H1 (cell line): Measurements from ENCODE around the gene PLEKHS1. TPM values are rescaled to one million over a fixed set of nuclear protein-coding genes. Genes with fewer than 3 reads are reported as not detected.

Experiments used
- CEBPB ChIP-seq: IDR thresholded peaks from 2 replicates; pipeline ENCODE4 v1.6.1; 2012; ENCODE audit warnings: low read depth, low read length
- CTBP2 ChIP-seq: IDR thresholded peaks from 2 replicates; pipeline ENCODE4 v1.7.0; 2011; ENCODE audit warnings: borderline replicate concordance, mild to moderate bottlenecking, moderate library complexity, mixed read lengths, low read length; ENCODE audit not compliant: insufficient read depth, insufficient read length
- KDM1A ChIP-seq: fragments of 200-600, 300-600 bp; sonication (generic); IDR thresholded peaks from 2 replicates; pipeline ENCODE4 v1.7.1; 2016; ENCODE audit warnings: mild to moderate bottlenecking, low read length, borderline replicate concordance
- SIX5 ChIP-seq: IDR thresholded peaks from 2 replicates; pipeline ENCODE4 v1.6.1; 2011; ENCODE audit warnings: mild to moderate bottlenecking, low read depth, low read length
- TEAD4 ChIP-seq: IDR thresholded peaks from 2 replicates; pipeline ENCODE4 v1.6.1; 2012; ENCODE audit warnings: low read depth, low read length, inconsistent platforms, mixed read lengths
- USF2 ChIP-seq: IDR thresholded peaks from 2 replicates; pipeline ENCODE4 v1.6.1; 2011; ENCODE audit warnings: low read length, improper control_type of control experiment
- polyA plus RNA-seq, 7 experiments: library from polyadenylated mRNA; depleted of rRNA in 3 of 7; stranded (reverse) in 5 of 7; unstranded in 2 of 7; fragments of >200 nt in 5 of 7; fragments of 200-250 nt in 2 of 7; gene quantifications; 1 replicate in 5 of 7; 2 replicates in 1 of 7; 4 replicates in 1 of 7; pipeline versions ENCODE4 v1.2.1 to v1.2.3, GENCODE V29; 2011 to 2013; ENCODE audit warnings: missing spikeins in 2 of 7, mixed read lengths in 2 of 7
- total RNA-seq: library from RNA; stranded (reverse); fragmentation: NEBNext Ultra II Directional; extraction: Animal tissue kit (Norgen Biotek cat#: 25700); gene quantifications from 2 replicates; pipeline ENCODE4 v1.2.1, GENCODE V29; 2021
- TF ChIP-seq, protein P1 (sequence below): fragments of 300-600 bp; sonication (generic); IDR thresholded peaks from 2 replicates; pipeline ENCODE4 v1.7.1; 2012; ENCODE audit warnings: low read length, moderate library complexity, mild to moderate bottlenecking, inconsistent platforms; ENCODE audit not compliant: insufficient replicate concordance
- TF ChIP-seq, protein P2 (sequence below): IDR thresholded peaks from 2 replicates; pipeline ENCODE4 v1.6.1; 2011; ENCODE audit warnings: low read depth, mild to moderate bottlenecking, low read length; ENCODE audit not compliant: insufficient read depth
- TF ChIP-seq, protein P3 (sequence below): IDR thresholded peaks from 2 replicates; pipeline ENCODE4 v1.6.1; 2012; ENCODE audit warnings: inconsistent platforms

The PLEKHS1 gene
- total and polyA plus RNA-seq, 2 of the 8 experiments (the other 6 are each of a cell fraction or from before 2014, with no cell fraction given), result not detected

DNA sequence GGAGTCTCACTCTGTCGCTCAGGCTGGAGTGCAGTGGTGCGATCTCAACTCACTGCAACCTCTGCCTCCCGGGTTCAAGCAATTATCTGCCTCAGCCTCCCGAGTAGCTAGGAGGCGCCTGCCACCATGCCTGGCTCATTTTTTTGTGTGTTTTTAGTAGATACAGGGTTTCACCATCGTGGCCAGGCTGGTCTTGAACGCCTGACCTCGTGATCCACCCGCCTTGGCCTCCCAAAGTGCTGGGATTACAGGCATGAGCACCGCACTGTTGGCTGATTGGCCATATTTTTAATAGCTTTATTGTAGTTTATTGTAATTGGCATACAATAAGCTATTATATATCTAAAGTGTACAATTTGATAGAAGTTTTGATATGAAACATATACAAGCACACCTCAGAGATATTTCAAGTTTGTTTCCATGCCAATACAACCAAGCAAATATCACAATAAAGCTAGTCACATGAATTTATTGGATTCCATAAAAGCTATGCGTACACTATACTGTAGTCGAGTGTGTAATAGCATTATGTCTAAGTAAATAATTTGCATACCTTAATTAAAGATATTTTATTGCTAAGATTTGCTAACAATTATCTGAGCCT is 5.6 kb downstream of the PLEKHS1 start (continued):
- TF ChIP-seq, protein P1, sequence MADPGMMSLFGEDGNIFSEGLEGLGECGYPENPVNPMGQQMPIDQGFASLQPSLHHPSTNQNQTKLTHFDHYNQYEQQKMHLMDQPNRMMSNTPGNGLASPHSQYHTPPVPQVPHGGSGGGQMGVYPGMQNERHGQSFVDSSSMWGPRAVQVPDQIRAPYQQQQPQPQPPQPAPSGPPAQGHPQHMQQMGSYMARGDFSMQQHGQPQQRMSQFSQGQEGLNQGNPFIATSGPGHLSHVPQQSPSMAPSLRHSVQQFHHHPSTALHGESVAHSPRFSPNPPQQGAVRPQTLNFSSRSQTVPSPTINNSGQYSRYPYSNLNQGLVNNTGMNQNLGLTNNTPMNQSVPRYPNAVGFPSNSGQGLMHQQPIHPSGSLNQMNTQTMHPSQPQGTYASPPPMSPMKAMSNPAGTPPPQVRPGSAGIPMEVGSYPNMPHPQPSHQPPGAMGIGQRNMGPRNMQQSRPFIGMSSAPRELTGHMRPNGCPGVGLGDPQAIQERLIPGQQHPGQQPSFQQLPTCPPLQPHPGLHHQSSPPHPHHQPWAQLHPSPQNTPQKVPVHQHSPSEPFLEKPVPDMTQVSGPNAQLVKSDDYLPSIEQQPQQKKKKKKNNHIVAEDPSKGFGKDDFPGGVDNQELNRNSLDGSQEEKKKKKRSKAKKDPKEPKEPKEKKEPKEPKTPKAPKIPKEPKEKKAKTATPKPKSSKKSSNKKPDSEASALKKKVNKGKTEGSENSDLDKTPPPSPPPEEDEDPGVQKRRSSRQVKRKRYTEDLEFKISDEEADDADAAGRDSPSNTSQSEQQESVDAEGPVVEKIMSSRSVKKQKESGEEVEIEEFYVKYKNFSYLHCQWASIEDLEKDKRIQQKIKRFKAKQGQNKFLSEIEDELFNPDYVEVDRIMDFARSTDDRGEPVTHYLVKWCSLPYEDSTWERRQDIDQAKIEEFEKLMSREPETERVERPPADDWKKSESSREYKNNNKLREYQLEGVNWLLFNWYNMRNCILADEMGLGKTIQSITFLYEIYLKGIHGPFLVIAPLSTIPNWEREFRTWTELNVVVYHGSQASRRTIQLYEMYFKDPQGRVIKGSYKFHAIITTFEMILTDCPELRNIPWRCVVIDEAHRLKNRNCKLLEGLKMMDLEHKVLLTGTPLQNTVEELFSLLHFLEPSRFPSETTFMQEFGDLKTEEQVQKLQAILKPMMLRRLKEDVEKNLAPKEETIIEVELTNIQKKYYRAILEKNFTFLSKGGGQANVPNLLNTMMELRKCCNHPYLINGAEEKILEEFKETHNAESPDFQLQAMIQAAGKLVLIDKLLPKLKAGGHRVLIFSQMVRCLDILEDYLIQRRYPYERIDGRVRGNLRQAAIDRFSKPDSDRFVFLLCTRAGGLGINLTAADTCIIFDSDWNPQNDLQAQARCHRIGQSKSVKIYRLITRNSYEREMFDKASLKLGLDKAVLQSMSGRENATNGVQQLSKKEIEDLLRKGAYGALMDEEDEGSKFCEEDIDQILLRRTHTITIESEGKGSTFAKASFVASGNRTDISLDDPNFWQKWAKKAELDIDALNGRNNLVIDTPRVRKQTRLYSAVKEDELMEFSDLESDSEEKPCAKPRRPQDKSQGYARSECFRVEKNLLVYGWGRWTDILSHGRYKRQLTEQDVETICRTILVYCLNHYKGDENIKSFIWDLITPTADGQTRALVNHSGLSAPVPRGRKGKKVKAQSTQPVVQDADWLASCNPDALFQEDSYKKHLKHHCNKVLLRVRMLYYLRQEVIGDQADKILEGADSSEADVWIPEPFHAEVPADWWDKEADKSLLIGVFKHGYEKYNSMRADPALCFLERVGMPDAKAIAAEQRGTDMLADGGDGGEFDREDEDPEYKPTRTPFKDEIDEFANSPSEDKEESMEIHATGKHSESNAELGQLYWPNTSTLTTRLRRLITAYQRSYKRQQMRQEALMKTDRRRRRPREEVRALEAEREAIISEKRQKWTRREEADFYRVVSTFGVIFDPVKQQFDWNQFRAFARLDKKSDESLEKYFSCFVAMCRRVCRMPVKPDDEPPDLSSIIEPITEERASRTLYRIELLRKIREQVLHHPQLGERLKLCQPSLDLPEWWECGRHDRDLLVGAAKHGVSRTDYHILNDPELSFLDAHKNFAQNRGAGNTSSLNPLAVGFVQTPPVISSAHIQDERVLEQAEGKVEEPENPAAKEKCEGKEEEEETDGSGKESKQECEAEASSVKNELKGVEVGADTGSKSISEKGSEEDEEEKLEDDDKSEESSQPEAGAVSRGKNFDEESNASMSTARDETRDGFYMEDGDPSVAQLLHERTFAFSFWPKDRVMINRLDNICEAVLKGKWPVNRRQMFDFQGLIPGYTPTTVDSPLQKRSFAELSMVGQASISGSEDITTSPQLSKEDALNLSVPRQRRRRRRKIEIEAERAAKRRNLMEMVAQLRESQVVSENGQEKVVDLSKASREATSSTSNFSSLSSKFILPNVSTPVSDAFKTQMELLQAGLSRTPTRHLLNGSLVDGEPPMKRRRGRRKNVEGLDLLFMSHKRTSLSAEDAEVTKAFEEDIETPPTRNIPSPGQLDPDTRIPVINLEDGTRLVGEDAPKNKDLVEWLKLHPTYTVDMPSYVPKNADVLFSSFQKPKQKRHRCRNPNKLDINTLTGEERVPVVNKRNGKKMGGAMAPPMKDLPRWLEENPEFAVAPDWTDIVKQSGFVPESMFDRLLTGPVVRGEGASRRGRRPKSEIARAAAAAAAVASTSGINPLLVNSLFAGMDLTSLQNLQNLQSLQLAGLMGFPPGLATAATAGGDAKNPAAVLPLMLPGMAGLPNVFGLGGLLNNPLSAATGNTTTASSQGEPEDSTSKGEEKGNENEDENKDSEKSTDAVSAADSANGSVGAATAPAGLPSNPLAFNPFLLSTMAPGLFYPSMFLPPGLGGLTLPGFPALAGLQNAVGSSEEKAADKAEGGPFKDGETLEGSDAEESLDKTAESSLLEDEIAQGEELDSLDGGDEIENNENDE, result no peak
- no peak for TF ChIP-seq KDM1A
- TF ChIP-seq SIX5, result no peak
- no peak for TF ChIP-seq CEBPB
- TF ChIP-seq USF2, result no peak
- TF ChIP-seq, protein P2, sequence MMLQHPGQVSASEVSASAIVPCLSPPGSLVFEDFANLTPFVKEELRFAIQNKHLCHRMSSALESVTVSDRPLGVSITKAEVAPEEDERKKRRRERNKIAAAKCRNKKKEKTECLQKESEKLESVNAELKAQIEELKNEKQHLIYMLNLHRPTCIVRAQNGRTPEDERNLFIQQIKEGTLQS, result no peak
- TF ChIP-seq TEAD4, result no peak
- no peak for TF ChIP-seq CTBP2
- TF ChIP-seq, protein P3, sequence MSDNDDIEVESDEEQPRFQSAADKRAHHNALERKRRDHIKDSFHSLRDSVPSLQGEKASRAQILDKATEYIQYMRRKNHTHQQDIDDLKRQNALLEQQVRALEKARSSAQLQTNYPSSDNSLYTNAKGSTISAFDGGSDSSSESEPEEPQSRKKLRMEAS, result no peak
